ENCODE measurements around the gene ATG4B.
A peak's percentile ranks its signal among the peaks of the same experiment; 100 is the strongest.
"Not testable (repeated sequence)": the region's sequence is repeated elsewhere in the genome, so short reads cannot be mapped to it uniquely, and the experiment has no call there.

Gene ATG4B

GRCh38 chr2:241658296-241658695, 20.8 kb downstream of the ATG4B start:
- Histone ChIP-seq H3K9me3 (ENCODE audit: control insufficient read depth, low read length) (no peaks in the 10 kb centered on the region), H3K9ac (ENCODE audit: low read length) (peak overlapping the region; percentile 4), H3K4me1 (ENCODE audit: control insufficient read depth, insufficient read depth, low read length) (no peaks in the 10 kb centered on the region), H3K27me3 (replicated peaks; ENCODE audit: control insufficient read depth, insufficient read depth, low read length) (no peaks in the 10 kb centered on the region), H3K36me3 (ENCODE audit: control insufficient read depth, insufficient read depth, low read length, severe bottlenecking) (peaks cover 78% of the 10 kb centered on the region), H3K4me3 (ENCODE audit: low read length) (no peak overlapping the region)
- no peak for DNase-seq (ENCODE audit: low read depth)

DNA sequence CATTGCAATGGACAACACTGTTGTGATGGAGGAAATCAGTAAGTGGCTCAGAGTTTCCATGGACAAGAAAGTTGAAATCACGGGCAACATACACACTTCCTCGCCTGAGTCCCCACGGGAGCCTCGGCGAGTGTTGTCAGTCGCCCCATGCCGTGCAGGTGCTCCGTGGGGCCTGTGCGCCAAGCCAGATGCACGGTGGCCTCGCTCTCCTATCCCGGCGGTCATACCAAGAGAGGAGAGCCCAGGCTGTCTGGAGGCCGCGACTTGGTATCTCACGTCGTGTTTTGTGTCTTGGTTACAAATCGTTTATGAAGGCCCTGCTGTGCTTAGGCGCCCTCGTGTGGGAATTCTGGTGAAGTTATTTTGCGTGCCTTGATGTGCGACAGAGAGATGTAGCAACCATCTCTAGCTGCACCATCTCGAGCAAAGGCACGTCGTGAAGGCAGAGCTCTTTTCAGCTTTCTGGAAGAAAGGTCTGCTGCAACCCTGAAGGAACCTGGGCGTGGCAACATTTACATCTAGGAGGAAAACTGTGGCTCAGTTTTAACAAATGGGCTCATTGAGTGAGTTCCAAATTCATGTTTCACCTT, 21.8 kb downstream of the ATG4B start:
- DNase-seq (ENCODE audit: low read depth), result peak; percentile 77
- H3K9me3 ChIP-seq (ENCODE audit: control insufficient read depth, low read length), result no peaks in the 10 kb centered on the region
- H3K4me1 ChIP-seq (ENCODE audit: control insufficient read depth, insufficient read depth, low read length), result no peaks in the 10 kb centered on the region
- no peak overlapping the region for H3K4me3 ChIP-seq (ENCODE audit: low read length)
- H3K9ac ChIP-seq (ENCODE audit: low read length), result peak overlapping the region; percentile 4
- H3K27me3 ChIP-seq (replicated peaks; ENCODE audit: control insufficient read depth, insufficient read depth, low read length), result no peaks in the 10 kb centered on the region
- peaks cover 73% of the 10 kb centered on the region for H3K36me3 ChIP-seq (ENCODE audit: control insufficient read depth, insufficient read depth, low read length, severe bottlenecking)

DNA sequence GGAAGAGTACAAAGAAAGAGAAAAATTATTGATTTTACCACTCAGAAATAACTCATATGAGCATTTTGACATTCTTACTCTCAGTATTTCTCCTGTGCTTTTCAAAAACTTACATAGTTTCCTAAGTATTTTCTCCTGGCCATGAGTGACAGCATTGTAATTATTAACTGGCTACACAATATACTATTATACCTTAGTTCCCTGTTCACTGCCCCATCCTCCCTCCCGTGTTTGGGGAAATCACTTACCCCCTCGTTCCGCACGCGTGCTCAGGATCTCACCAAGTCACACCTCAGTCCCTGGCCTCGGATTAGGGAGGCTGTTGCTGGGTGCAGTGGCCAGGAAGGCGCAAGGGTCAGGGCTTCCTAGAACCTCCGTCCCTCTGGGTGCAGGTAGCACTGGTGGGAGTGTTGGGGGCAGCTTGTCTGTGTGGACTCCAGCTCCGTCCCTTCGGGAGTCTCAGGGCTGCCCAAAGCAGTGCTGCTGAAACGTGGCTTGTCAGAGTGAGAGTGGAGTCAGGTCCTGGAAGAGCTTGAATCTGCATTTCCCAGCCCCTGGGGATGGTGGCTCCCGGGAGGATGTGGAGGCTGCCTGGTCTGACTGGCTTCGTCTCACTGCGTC, 23.2 kb downstream of the ATG4B start:
- Histone ChIP-seq H3K27me3 (replicated peaks; ENCODE audit: control insufficient read depth, insufficient read depth, low read length) (no peaks in the 10 kb centered on the region), H3K9me3 (ENCODE audit: control insufficient read depth, low read length) (no peaks in the 10 kb centered on the region), H3K4me3 (ENCODE audit: low read length) (no peak overlapping the region), H3K4me1 (ENCODE audit: control insufficient read depth, insufficient read depth, low read length) (peaks cover 8% of the 10 kb centered on the region), H3K9ac (ENCODE audit: low read length) (no peak overlapping the region), H3K36me3 (ENCODE audit: control insufficient read depth, insufficient read depth, low read length, severe bottlenecking) (peaks cover 58% of the 10 kb centered on the region)
- DNase-seq (ENCODE audit: low read depth), result no peak

DNA sequence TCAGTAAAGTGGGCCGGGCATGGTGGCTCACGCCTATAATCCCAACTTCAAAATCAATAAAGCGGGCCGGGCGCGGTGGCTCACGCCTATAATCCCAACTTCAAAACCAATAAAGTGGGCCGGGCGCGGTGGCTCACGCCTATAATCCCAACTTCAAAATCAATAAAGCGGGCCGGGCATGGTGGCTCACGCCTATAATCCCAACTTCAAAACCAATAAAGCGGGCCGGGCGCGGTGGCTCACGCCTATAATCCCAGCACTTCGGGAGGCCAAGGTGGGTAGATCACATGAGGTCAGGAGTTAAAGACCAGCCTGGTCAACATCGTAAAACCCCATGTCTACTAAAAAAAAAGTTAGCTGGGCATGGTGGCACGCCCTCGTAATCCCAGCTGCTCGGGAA, 25.2 kb downstream of the ATG4B start:
- H3K4me3 ChIP-seq (ENCODE audit: low read length); H3K27me3 ChIP-seq (replicated peaks; ENCODE audit: control insufficient read depth, insufficient read depth, low read length); H3K9me3 ChIP-seq (ENCODE audit: control insufficient read depth, low read length); H3K9ac ChIP-seq (ENCODE audit: low read length); DNase-seq (ENCODE audit: low read depth): not testable (repeated sequence)
- Histone ChIP-seq H3K36me3 (ENCODE audit: control insufficient read depth, insufficient read depth, low read length, severe bottlenecking) (peaks cover 45% of the 10 kb centered on the region), H3K4me1 (ENCODE audit: control insufficient read depth, insufficient read depth, low read length) (peaks cover 15% of the 10 kb centered on the region)

- no peak for DNase-seq (ENCODE audit: low read depth)
- peaks cover 51% of the 10 kb centered on the region for H3K36me3 ChIP-seq (ENCODE audit: control insufficient read depth, insufficient read depth, low read length, severe bottlenecking)
- H3K9me3 ChIP-seq (ENCODE audit: control insufficient read depth, low read length), result no peaks in the 10 kb centered on the region
- H3K4me3 ChIP-seq (ENCODE audit: low read length), result no peak overlapping the region
- peaks cover 15% of the 10 kb centered on the region for H3K4me1 ChIP-seq (ENCODE audit: control insufficient read depth, insufficient read depth, low read length)
- no peaks in the 10 kb centered on the region for H3K27me3 ChIP-seq (replicated peaks; ENCODE audit: control insufficient read depth, insufficient read depth, low read length)
- peak overlapping the region; percentile 3 for H3K9ac ChIP-seq (ENCODE audit: low read length)
Measured at GRCh38 chr2:241665731-241666440, 28.4 kb downstream of the ATG4B start.

DNA sequence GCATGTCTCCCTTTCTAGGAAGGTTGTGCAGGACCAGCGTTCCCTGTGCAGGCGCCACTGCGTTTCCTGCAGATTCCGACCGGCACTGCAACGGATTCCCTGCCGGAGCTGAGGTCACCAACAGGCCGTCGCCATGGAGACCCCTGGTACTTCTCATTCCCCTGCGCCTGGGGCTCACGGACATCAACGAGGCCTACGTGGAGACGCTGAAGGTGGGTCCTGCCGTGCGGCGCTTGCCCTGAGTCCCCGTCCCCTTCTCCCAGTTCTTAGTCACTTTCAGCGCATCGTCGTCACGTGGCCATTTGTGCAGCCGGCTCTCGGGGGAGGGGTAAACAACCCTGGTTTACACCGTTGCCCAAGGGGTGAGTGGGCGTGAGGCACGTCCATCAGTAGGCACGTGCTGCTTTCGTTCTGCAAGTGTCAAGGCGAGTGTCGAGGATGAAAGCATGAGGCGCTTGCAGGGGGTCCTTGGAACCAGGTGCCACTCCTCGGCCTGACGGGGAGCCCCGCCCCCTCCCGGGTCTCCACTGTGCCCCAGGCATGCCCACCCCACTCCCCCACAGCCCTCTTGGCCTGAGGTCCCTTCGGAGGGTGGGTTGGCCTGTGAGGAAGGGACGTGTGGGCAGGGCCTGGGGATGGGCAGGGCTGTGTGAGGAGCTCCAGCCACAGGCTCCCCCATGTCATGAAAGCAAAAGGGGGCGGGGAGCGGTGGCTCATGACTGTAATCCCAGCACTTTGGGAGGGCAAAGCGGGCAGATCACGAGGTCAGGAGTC, 29.3 kb downstream of the ATG4B start:
- no peak for DNase-seq (ENCODE audit: low read depth)
- Histone ChIP-seq H3K27me3 (replicated peaks; ENCODE audit: control insufficient read depth, insufficient read depth, low read length) (no peaks in the 10 kb centered on the region), H3K36me3 (ENCODE audit: control insufficient read depth, insufficient read depth, low read length, severe bottlenecking) (peaks cover 51% of the 10 kb centered on the region), H3K4me1 (ENCODE audit: control insufficient read depth, insufficient read depth, low read length) (peaks cover 15% of the 10 kb centered on the region), H3K4me3 (ENCODE audit: low read length) (no peak overlapping the region), H3K9ac (ENCODE audit: low read length) (no peak overlapping the region), H3K9me3 (ENCODE audit: control insufficient read depth, low read length) (no peaks in the 10 kb centered on the region)

GRCh38 chr2:241668354-241668753, 30.9 kb downstream of the ATG4B start:
- Histone ChIP-seq H3K4me3 (ENCODE audit: low read length) (no peak overlapping the region), H3K4me1 (ENCODE audit: control insufficient read depth, insufficient read depth, low read length) (peaks cover 15% of the 10 kb centered on the region), H3K36me3 (ENCODE audit: control insufficient read depth, insufficient read depth, low read length, severe bottlenecking) (peaks cover 57% of the 10 kb centered on the region), H3K9me3 (ENCODE audit: control insufficient read depth, low read length) (no peaks in the 10 kb centered on the region), H3K9ac (ENCODE audit: low read length) (no peak overlapping the region), H3K27me3 (replicated peaks; ENCODE audit: control insufficient read depth, insufficient read depth, low read length) (no peaks in the 10 kb centered on the region)
- DNase-seq (ENCODE audit: low read depth), result no peak

DNA sequence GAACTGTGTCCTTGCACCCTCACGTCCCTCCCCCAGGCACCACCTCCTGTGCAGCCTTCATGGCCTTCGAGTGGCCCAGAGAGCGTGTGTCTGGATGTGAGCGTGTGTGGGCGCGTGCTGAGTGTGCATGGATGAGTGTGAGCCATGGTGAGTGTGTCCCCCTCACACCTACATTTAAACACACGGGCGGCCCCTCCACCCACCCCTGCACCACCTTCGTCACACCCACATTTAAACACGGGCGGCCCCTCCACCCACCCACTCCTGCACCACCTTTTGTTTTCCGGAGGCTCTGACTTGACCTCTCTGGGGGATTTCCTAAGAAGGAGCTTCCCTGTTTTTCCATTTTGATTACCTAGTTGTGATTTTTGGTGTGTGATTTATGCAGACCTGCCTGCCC, 31.3 kb downstream of the ATG4B start:
- H3K9me3 ChIP-seq (ENCODE audit: control insufficient read depth, low read length), result no peaks in the 10 kb centered on the region
- no peak overlapping the region for H3K4me3 ChIP-seq (ENCODE audit: low read length)
- DNase-seq (ENCODE audit: low read depth), result no peak
- no peaks in the 10 kb centered on the region for H3K27me3 ChIP-seq (replicated peaks; ENCODE audit: control insufficient read depth, insufficient read depth, low read length)
- no peak overlapping the region for H3K9ac ChIP-seq (ENCODE audit: low read length)
- peaks cover 57% of the 10 kb centered on the region for H3K36me3 ChIP-seq (ENCODE audit: control insufficient read depth, insufficient read depth, low read length, severe bottlenecking)
- H3K4me1 ChIP-seq (ENCODE audit: control insufficient read depth, insufficient read depth, low read length), result peaks cover 15% of the 10 kb centered on the region

GRCh38 chr2:241670333-241671110, 33.0 kb downstream of the ATG4B start:
- H3K9me3 ChIP-seq (ENCODE audit: control insufficient read depth, low read length), result no peaks in the 10 kb centered on the region
- peaks cover 57% of the 10 kb centered on the region for H3K36me3 ChIP-seq (ENCODE audit: control insufficient read depth, insufficient read depth, low read length, severe bottlenecking)
- no peak overlapping the region for H3K4me3 ChIP-seq (ENCODE audit: low read length)
- no peaks in the 10 kb centered on the region for H3K27me3 ChIP-seq (replicated peaks; ENCODE audit: control insufficient read depth, insufficient read depth, low read length)
- H3K4me1 ChIP-seq (ENCODE audit: control insufficient read depth, insufficient read depth, low read length), result peaks cover 9% of the 10 kb centered on the region
- H3K9ac ChIP-seq (ENCODE audit: low read length), result no peak overlapping the region
- no peak for DNase-seq (ENCODE audit: low read depth)

DNA sequence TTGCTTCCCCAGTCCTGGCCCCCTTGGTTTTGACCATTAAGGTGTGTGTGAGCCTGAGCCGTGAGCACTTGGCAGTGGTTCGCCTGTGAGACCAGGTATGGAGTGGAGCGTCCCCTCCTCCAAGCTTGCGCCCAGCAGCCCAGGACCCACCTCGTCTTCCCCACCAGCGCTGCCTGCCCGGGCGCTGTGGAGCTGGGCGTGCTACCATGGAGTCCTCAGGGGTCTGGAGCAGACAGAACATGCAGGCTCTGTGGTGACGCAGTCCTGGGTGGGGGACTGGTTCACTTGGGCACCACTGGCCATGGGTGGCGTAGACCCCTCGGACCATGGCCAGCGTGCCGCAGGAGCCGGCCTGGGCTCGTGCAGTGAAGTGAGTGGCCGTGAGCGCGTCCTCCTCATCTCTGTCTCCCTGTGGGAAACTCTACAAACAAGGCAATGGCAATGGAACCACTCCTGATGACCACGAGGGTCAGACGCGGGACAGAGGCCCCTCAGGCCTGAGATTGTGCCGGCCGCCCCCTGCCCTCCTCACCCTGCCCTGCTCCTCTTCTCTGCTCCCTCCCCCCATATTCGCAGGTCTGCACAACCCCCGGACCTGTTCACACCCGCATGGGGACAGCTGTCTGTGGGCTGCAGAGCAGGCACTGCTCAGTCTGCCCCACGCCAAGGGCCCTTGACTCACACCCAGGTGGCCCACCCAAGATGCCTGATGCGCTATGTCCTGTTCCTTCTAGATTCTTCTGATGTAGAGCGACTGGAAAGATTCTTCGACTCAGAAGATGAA, 34.2 kb downstream of the ATG4B start:
- peaks cover 54% of the 10 kb centered on the region for H3K36me3 ChIP-seq (ENCODE audit: control insufficient read depth, insufficient read depth, low read length, severe bottlenecking)
- no peak overlapping the region for H3K9ac ChIP-seq (ENCODE audit: low read length)
- H3K4me3 ChIP-seq (ENCODE audit: low read length), result no peak overlapping the region
- no peaks in the 10 kb centered on the region for H3K4me1 ChIP-seq (ENCODE audit: control insufficient read depth, insufficient read depth, low read length)
- no peaks in the 10 kb centered on the region for H3K9me3 ChIP-seq (ENCODE audit: control insufficient read depth, low read length)
- no peaks in the 10 kb centered on the region for H3K27me3 ChIP-seq (replicated peaks; ENCODE audit: control insufficient read depth, insufficient read depth, low read length)
- DNase-seq (ENCODE audit: low read depth), result no peak
